Sigmoid colon (tissue), 7 donors: ENCODE data around the gene KRT82. TPM values are rescaled to one million over a fixed set of nuclear protein-coding genes. Genes with fewer than 3 reads are reported as not detected.

Experiments
- DNase-seq: peaks from one replicate; pipeline ENCODE4 v3.0.0-alpha.2; 2019
- H3K27ac ChIP-seq, 4 donors: fragments of 200-600 bp; sonication (generic); one replicate each; pipeline ENCODE4 v1.5.1; 2016 to 2019; ENCODE audit warnings: mild to moderate bottlenecking in 1 of 4
- H3K27me3 ChIP-seq, 3 donors: fragments of 200-600 bp; sonication (generic); one replicate each; pipeline ENCODE4 v1.5.1; 2019; ENCODE audit warnings: mild to moderate bottlenecking in 1 of 3
- H3K36me3 ChIP-seq, 4 donors: fragments of 200-600 bp; sonication (generic); one replicate each; pipeline ENCODE4 v1.5.1; 2016 to 2019
- H3K4me1 ChIP-seq, 4 donors: fragments of 200-600 bp; sonication (generic); one replicate each; pipeline ENCODE4 v1.5.1; 2017 to 2019
- H3K4me3 ChIP-seq, 4 donors: fragments of 200-600 bp; sonication (generic); one replicate each; pipeline ENCODE4 v1.5.1; 2017 to 2019; ENCODE audit warnings: mild to moderate bottlenecking in 2 of 4, moderate library complexity in 1 of 4
- H3K9me3 ChIP-seq, 4 donors: fragments of 200-600 bp in 3 of 4; sonication (generic) in 3 of 4; one replicate each; pipeline versions ENCODE4 v1.5.1 to v1.6.1; 2013 to 2019
- EP300 ChIP-seq, 4 donors: sonication (generic); formaldehyde crosslinking; IDR thresholded peaks; one replicate each; pipeline ENCODE4 v1.6.1; 2017; ENCODE audit warnings: antibody characterized with exemption in 4 of 4
- POLR2A ChIP-seq, 2 donors: fragments of 450-650 bp; IDR thresholded peaks; one replicate each; pipeline ENCODE4 v1.6.1; 2016; ENCODE audit warnings: antibody characterized with exemption in 2 of 2, mild to moderate bottlenecking in 2 of 2, moderate library complexity in 2 of 2
- POLR2AphosphoS5 ChIP-seq, 4 donors: sonication (generic); formaldehyde crosslinking; IDR thresholded peaks; one replicate each; pipeline ENCODE4 v1.6.1; 2017; ENCODE audit warnings: antibody characterized with exemption in 4 of 4
- WGBS, 2 donors: extraction: QIAGEN DNeasy Blood & Tissue Kit; methylation state at CpG; one replicate each; pipeline ENCODE4 v1.1.7; 2013; 5-methylcytosine and 5-hydroxymethylcytosine counted together
- intact Hi-C: fragments of 100-400 bp; cut with DNase I; formaldehyde crosslinking; loops from one replicate; pipeline ENCODE4 v1.15.1; 2023
- polyA plus RNA-seq, 3 donors: library from polyadenylated mRNA; stranded (reverse); fragments of 200-250 nt; gene quantifications; one replicate each; pipeline ENCODE4 v1.2.3, GENCODE V29; 2013
- total RNA-seq, 4 donors: library from RNA; depleted of rRNA; stranded (reverse); fragments of >200 nt; gene quantifications; one replicate each; pipeline ENCODE4 v1.1.0, GENCODE V29; 2016
- TF ChIP-seq, protein P1 (sequence below), 4 experiments: fragments of 450-650 bp in 3 of 4; fragments of 200-600 bp in 1 of 4; IDR thresholded peaks; one replicate each; pipeline ENCODE4 v1.5.1; 2016 to 2019; ENCODE audit warnings: antibody characterized with exemption in 4 of 4, mild to moderate bottlenecking in 3 of 4, moderate library complexity in 2 of 4
- donor health status: healthy with polysubstance abuse.
- donor health status: Bipolar disorder and iron deficiency.
- donor health status: healthy.

The KRT82 gene
- total and polyA plus RNA-seq, 7 donors: 0.03 TPM; not detected in 6

DNA sequence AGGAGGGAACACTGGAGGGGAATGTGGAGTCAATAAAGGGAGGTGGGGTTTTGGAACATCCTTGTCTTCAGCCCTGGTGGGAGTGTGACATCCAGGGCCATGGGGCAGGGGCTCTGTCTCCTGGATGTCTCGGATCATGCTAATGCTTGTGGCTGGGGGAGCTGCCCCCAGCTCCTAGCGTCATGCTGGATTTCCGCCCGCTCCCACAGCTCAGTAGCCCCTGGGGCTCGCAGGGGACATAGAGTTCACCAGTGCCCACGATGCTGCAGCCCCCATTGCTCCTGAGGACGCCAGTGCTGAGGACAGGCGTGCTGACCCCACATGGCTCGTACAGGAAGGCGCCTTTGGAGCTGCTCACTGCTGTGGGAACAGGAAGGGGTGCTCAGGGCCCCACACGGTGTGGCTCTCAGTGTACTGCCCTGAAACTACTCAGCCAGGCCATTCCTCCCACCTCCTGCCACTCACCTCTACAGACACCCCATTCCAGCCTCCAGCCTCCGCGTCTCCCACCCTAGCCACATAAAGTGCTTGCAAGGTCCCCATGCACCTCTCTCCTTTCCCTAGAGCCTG, 11.2 kb downstream of the KRT82 start:
- H3K4me3 ChIP-seq: no peak overlapping the region
- H3K9me3 ChIP-seq: no peaks in the 10 kb centered on the region
- H3K27me3 ChIP-seq: no peaks in the 10 kb centered on the region
- peak; percentile 48 for DNase-seq
- WGBS, 2 donors: 87 to 89% methylated on average over 13 of the region's 13 CpGs
- peaks cover 3 to 12% (median 10%) of the 10 kb centered on the region in 4 donors for H3K4me1 ChIP-seq
- TF ChIP-seq POLR2A (IDR thresholded peaks at IDR 0.05) (no peak), POLR2AphosphoS5 (IDR thresholded peaks at IDR 0.05) (no peak), EP300 (IDR thresholded peaks at IDR 0.05) (no peak)
- TF ChIP-seq, protein P1, sequence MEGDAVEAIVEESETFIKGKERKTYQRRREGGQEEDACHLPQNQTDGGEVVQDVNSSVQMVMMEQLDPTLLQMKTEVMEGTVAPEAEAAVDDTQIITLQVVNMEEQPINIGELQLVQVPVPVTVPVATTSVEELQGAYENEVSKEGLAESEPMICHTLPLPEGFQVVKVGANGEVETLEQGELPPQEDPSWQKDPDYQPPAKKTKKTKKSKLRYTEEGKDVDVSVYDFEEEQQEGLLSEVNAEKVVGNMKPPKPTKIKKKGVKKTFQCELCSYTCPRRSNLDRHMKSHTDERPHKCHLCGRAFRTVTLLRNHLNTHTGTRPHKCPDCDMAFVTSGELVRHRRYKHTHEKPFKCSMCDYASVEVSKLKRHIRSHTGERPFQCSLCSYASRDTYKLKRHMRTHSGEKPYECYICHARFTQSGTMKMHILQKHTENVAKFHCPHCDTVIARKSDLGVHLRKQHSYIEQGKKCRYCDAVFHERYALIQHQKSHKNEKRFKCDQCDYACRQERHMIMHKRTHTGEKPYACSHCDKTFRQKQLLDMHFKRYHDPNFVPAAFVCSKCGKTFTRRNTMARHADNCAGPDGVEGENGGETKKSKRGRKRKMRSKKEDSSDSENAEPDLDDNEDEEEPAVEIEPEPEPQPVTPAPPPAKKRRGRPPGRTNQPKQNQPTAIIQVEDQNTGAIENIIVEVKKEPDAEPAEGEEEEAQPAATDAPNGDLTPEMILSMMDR (IDR thresholded peaks at IDR 0.05): no peak
- intact Hi-C loops: no loop called here
- H3K36me3 ChIP-seq: no peaks in the 10 kb centered on the region
- H3K27ac ChIP-seq: no peak overlapping the region

DNA sequence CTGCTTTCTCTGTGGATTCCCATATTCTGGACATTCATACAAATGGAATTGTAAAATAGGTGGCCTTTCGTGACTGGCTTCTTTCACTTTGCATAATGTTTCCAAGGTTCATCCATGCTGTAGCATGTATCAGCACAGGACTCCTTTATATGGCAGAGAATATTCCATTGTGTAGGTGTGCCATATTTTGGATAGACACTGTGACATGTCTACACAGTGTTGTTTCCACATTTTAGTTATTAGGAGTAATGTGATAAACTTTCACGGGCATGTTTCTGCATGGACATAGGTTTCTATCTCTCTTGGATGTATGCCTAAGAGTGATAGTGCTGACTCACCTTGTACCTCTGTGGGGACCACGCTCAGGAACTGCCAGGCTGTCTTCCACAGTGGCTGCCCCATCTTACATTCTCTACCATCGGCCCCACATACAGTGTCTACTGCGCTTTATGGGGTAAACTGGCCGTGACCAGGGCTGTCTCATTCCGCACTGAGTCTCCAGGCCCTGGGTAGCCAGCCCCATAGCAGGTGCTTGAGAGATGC, 13.6 kb downstream of the KRT82 start:
- intact Hi-C loops: no loop called here
- H3K4me1 ChIP-seq: peaks cover 3 to 16% (median 10%) of the 10 kb centered on the region in 4 donors
- H3K36me3 ChIP-seq: no peaks in the 10 kb centered on the region
- H3K27me3 ChIP-seq: no peaks in the 10 kb centered on the region
- DNase-seq: peak; percentile 29
- H3K4me3 ChIP-seq: no peak overlapping the region
- no peak overlapping the region for H3K27ac ChIP-seq
- WGBS, 2 donors: 87 to 88% methylated on average over 7 of the region's 7 CpGs
- TF ChIP-seq POLR2A (IDR thresholded peaks at IDR 0.05): no peak
- H3K9me3 ChIP-seq: no peaks in the 10 kb centered on the region

- peak in 3 of 4 donors; percentile 28 to 48 (median 28) for TF ChIP-seq POLR2AphosphoS5 (IDR thresholded peaks at IDR 0.05)
- TF ChIP-seq, protein P1 (IDR thresholded peaks at IDR 0.05): no peak
- 14 to 46% methylated on average over 4 of the region's 4 CpGs for WGBS, 2 donors
- no peaks in the 10 kb centered on the region for H3K9me3 ChIP-seq
- no peak overlapping the region for H3K4me3 ChIP-seq
- no peaks in the 10 kb centered on the region for H3K36me3 ChIP-seq
- H3K27ac ChIP-seq: peak overlapping the region in 2 of 4 donors; percentile 35 to 62
- H3K4me1 ChIP-seq: peaks cover 3 to 16% (median 10%) of the 10 kb centered on the region in 4 donors
- H3K27me3 ChIP-seq: no peaks in the 10 kb centered on the region
- intact Hi-C loops: no loop called here
- DNase-seq: peak; percentile 89
Observed at GRCh38 chr12:52391618-52392002, 14.5 kb downstream of the KRT82 start.

DNA sequence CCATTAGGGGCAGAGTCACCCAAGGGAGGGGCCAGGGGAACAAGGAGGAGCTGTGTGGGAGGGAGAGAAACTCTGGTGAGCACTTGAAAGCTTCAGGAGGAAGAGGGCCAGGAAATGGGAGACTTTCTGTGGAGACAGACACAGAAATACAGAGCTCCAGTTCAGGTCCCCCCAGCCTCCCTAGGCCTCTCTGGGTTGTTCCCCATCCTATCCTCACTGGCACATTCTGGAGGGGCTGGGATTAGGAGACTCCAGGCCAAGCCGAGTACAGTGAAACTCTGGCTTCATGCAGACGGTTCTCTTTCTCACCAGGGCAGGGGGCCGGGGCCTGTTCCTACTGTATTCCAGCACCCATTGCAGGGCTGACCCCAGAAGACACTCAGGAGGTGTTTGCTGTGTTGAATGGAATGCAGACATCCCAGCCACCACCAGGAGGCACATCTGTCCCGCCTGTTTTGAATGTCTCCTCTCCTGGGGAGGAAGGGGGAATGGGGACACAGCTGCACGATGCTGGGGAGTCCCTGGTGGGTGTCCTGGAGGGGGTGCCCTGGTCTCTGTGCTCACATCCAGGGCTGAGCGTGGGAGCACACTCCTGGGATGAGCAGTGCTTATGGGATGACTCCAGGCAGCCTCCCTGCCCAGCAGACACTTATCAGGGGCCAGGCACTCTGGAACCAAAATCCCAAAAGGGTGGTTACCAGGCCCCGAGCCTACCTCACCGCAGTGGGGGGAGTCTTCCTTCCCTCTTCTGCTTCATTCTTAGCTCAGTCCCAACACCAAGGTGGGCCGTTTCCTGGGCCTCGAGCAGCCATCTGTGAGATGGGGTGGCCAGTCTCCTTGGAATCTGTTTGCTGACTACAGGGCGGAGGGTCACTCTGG, 15.2 kb downstream of the KRT82 start:
- peak overlapping the region in 2 of 4 donors; percentile 35 to 62 for H3K27ac ChIP-seq
- no peak for TF ChIP-seq POLR2A (IDR thresholded peaks at IDR 0.05)
- TF ChIP-seq POLR2AphosphoS5 (IDR thresholded peaks at IDR 0.05): no peak
- TF ChIP-seq, protein P1 (IDR thresholded peaks at IDR 0.05): peak; percentile 11 to 71 (median 46)
- no peaks in the 10 kb centered on the region for H3K27me3 ChIP-seq
- H3K4me3 ChIP-seq: no peak overlapping the region
- no peaks in the 10 kb centered on the region for H3K9me3 ChIP-seq
- DNase-seq: peak; percentile 56
- H3K4me1 ChIP-seq: peaks cover 3 to 16% (median 10%) of the 10 kb centered on the region in 4 donors
- intact Hi-C loops: no loop called here
- 69 to 73% methylated on average over 11 of the region's 11 CpGs for WGBS, 2 donors
- H3K36me3 ChIP-seq: no peaks in the 10 kb centered on the region
